ENCODE data around the gene ACIN1. TPM values are rescaled to one million over a fixed set of nuclear protein-coding genes. Genes with fewer than 3 reads are reported as not detected.
A peak's percentile ranks its signal among the peaks of the same experiment; 100 is the strongest.

Gene ACIN1
- total and polyA plus RNA-seq, 9 of the 15 experiments (the other 6 are each of a cell fraction or from before 2014, with no cell fraction given): 5.0 to 196 (median 129) TPM

GRCh38 chr14:23128969-23129758, 34.2 kb upstream of the ACIN1 start (continued):
- TF ChIP-seq IRF1 (CRISPR knock-in tag; IDR thresholded peaks at IDR 0.05; ENCODE audit: borderline replicate concordance) (no peak), TFAP4 (CRISPR knock-in tag; IDR thresholded peaks at IDR 0.05; ENCODE audit: borderline replicate concordance) (peak; percentile 49), ESRRB (CRISPR knock-in tag; IDR thresholded peaks at IDR 0.05; ENCODE audit: borderline replicate concordance) (no peak), ZC3H8 (IDR thresholded peaks at IDR 0.05) (no peak), MECOM (CRISPR knock-in tag; IDR thresholded peaks at IDR 0.05) (peak; percentile 57; the same call in 1 of the 2 replicates), XRCC5 (IDR thresholded peaks at IDR 0.05; ENCODE audit: low read depth, low read length) (no peak), SETDB1 (IDR thresholded peaks at IDR 0.05; ENCODE audit: low read length) (no peak), FOXK1 (CRISPR knock-in tag; IDR thresholded peaks at IDR 0.05; ENCODE audit: borderline replicate concordance) (no peak), ILF3 (IDR thresholded peaks at IDR 0.05; ENCODE audit: borderline replicate concordance) (no peak), CBFA2T3 (IDR thresholded peaks at IDR 0.05) (peak; percentile 89), ZMIZ1 (IDR thresholded peaks at IDR 0.05; ENCODE audit: low read depth in 2 of 2, low read length in 2 of 2) (no peak), ZNF518B (CRISPR knock-in tag; IDR thresholded peaks at IDR 0.05) (no peak)

Data from K562 (cell line).